HepG2 (cell line): ENCODE results near the gene EPB41L2. TPM values are rescaled to one million over a fixed set of nuclear protein-coding genes. Genes with fewer than 3 reads are reported as not detected.
A peak's percentile ranks its signal among the peaks of the same experiment; 100 is the strongest.

ENCODE experiments used
- ATAC-seq: fragments of 200-7000 bp; cut with Tn5 transposase; 3 replicates; pipeline ENCODE4 v1.9.1; 2020; ENCODE audit warnings: mild to moderate bottlenecking, moderate library complexity
- BruUV-seq: library from RNA; stranded (reverse); fragments of 400-500 nt; replicated peaks from 2 replicates; lab custom pipeline; 2021; lab: Mats Ljungman, UMichigan
- CTCF ChIA-PET: fragments of 300-600 bp; formaldehyde crosslinking; extraction: SDS; loops from one replicate; lab custom pipeline; 2021; ENCODE audit warnings: low total read pairs, inconsistent platforms, low intra/inter-chr PET ratio; lab: Yijun Ruan, JAX
- POLR2A ChIA-PET: fragments of 350-600 bp; sonication (Branson Sonifier 250); formaldehyde crosslinking; loops from one replicate; lab custom pipeline; 2020; ENCODE audit warnings: antibody characterized with exemption, inconsistent platforms; lab: Yijun Ruan, JAX
- DNase-seq: peaks from one replicate; pipeline ENCODE4 v3.0.0-alpha.2; 2015; ENCODE audit warnings: low spot score
- FAIRE-seq: peaks from 3 replicates; lab custom pipeline; 2011; peaks lifted over from hg19 to GRCh38; lab: Jason Lieb, UNC
- H2AFZ ChIP-seq: one replicate; pipeline ENCODE4 v1.6.1; 2011; ENCODE audit warnings: low read length, inconsistent platforms
- H3K27ac ChIP-seq: fragments of 300-600 bp; 3 replicates; pipeline ENCODE4 v1.8.0; 2011; ENCODE audit warnings: mixed run types, mild to moderate bottlenecking, mixed read lengths, low read length, inconsistent platforms; ENCODE audit not compliant: insufficient read depth; ENCODE audit errors: extremely low read length
- H3K27me3 ChIP-seq, 2 experiments: fragments of 200-600 bp in 1 of 2; 2 replicates in 1 of 2; 3 replicates in 1 of 2; pipeline versions ENCODE4 v1.6.0 to v1.8.0; 2011; ENCODE audit warnings: low read length in 2 of 2, mild to moderate bottlenecking in 2 of 2, moderate library complexity in 2 of 2, inconsistent platforms in 1 of 2; ENCODE audit not compliant: insufficient read depth in 2 of 2, control insufficient read depth in 1 of 2
- H3K36me3 ChIP-seq, 2 experiments: fragments of 200-600 bp in 1 of 2; replicated peaks in 1 of 2; 2 replicates in 1 of 2; 3 replicates in 1 of 2; pipeline versions ENCODE4 v1.5.1 to v1.8.0; 2011; ENCODE audit warnings: low read length in 2 of 2, inconsistent platforms in 1 of 2; ENCODE audit not compliant: insufficient read depth in 2 of 2, control insufficient read depth in 1 of 2
- H3K4me1 ChIP-seq: 2 replicates; pipeline ENCODE4 v1.5.1; 2012; ENCODE audit warnings: low read length, inconsistent platforms; ENCODE audit not compliant: insufficient read depth
- H3K4me2 ChIP-seq: 2 replicates; pipeline ENCODE4 v1.6.0; 2011; ENCODE audit warnings: low read depth, low read length, inconsistent platforms
- H3K4me3 ChIP-seq, 3 experiments: fragments of 200-600 bp in 1 of 3; sonication (generic), shearing (Covaris generic) in 1 of 3; replicated peaks in 1 of 3; 2 replicates each; pipeline ENCODE4 v1.5.1; 2011 to 2016; ENCODE audit warnings: low read length in 3 of 3, inconsistent platforms in 2 of 3, low read depth in 2 of 3, mild to moderate bottlenecking in 2 of 3, control low read depth in 1 of 3, mixed read lengths in 1 of 3; ENCODE audit not compliant: insufficient read depth in 1 of 3
- H3K79me2 ChIP-seq: one replicate; pipeline ENCODE4 v1.6.1; 2011; ENCODE audit warnings: low read length, inconsistent platforms; ENCODE audit not compliant: insufficient read depth
- H3K9ac ChIP-seq: 2 replicates; pipeline ENCODE4 v1.6.0; 2011; ENCODE audit warnings: mild to moderate bottlenecking, low read depth, low read length, inconsistent platforms; ENCODE audit not compliant: insufficient read depth
- H3K9me3 ChIP-seq: 2 replicates; pipeline ENCODE4 v1.5.1; 2012; ENCODE audit warnings: mild to moderate bottlenecking, low read length
- H4K20me1 ChIP-seq: 2 replicates; pipeline ENCODE4 v1.6.0; 2011; ENCODE audit warnings: inconsistent platforms, mild to moderate bottlenecking, low read length, moderate library complexity; ENCODE audit not compliant: insufficient read depth
- ATM ChIP-seq: fragments of 450-650 bp; IDR thresholded peaks from 2 replicates; pipeline ENCODE4 v1.7.1; 2017; ENCODE audit warnings: mild to moderate bottlenecking, borderline replicate concordance
- BCL6 ChIP-seq: IDR thresholded peaks from 2 replicates; pipeline ENCODE4 v1.6.1; 2016; ENCODE audit warnings: missing genetic modification reagents, missing compliant biosample characterization
- CEBPG ChIP-seq: IDR thresholded peaks from 2 replicates; pipeline ENCODE4 v1.6.1; 2016
- FOSL1 ChIP-seq: sonication (generic); formaldehyde crosslinking; IDR thresholded peaks from 2 replicates; pipeline ENCODE4 v1.9.0; 2021; ENCODE audit warnings: missing genetic modification reagents, borderline replicate concordance
- FOXK2 ChIP-seq: fragments of 450-650 bp; IDR thresholded peaks from 2 replicates; pipeline ENCODE4 v1.6.1; 2016
- KLF16 ChIP-seq, 2 experiments: sonication (generic) in 1 of 2; formaldehyde crosslinking in 1 of 2; IDR thresholded peaks; 2 replicates each; pipeline versions ENCODE4 v1.6.1 to v1.8.0; 2016 to 2023; ENCODE audit warnings: missing genetic modification reagents in 2 of 2, missing compliant biosample characterization in 1 of 2
- NR2F2 ChIP-seq: IDR thresholded peaks from 2 replicates; pipeline ENCODE4 v1.6.1; 2012; ENCODE audit warnings: low read depth, inconsistent platforms, borderline replicate concordance
- POGZ ChIP-seq: sonication (generic); formaldehyde crosslinking; IDR thresholded peaks from 2 replicates; pipeline ENCODE4 v1.4.0; 2020; ENCODE audit warnings: mild to moderate bottlenecking, missing genetic modification reagents
- RBFOX2 ChIP-seq: fragments of 200-400 bp; formaldehyde crosslinking; IDR thresholded peaks from 2 replicates; pipeline ENCODE4 v1.6.1; 2017; ENCODE audit warnings: low read depth, mild to moderate bottlenecking, low read length
- RXRB ChIP-seq: IDR thresholded peaks from 2 replicates; pipeline ENCODE4 v1.6.1; 2016; ENCODE audit warnings: borderline replicate concordance, missing genetic modification reagents, missing compliant biosample characterization
- SOX5 ChIP-seq: IDR thresholded peaks from 2 replicates; pipeline ENCODE4 v1.6.1; 2016; ENCODE audit warnings: borderline replicate concordance
- ZBTB20 ChIP-seq: sonication (generic); formaldehyde crosslinking; IDR thresholded peaks from 2 replicates; pipeline ENCODE4 v1.8.1; 2023; ENCODE audit warnings: missing genetic modification reagents, low read depth, mild to moderate bottlenecking, borderline replicate concordance
- ZMYM4 ChIP-seq: sonication (generic); formaldehyde crosslinking; IDR thresholded peaks from 2 replicates; pipeline ENCODE4 v1.8.1; 2023; ENCODE audit warnings: mild to moderate bottlenecking, missing genetic modification reagents
- ZNF614 ChIP-seq: IDR thresholded peaks from 2 replicates; pipeline ENCODE4 v1.6.1; 2018; ENCODE audit warnings: missing biosample characterization, missing genetic modification reagents, inconsistent platforms, borderline replicate concordance
- WGBS: methylation state at CpG from one replicate; pipeline ENCODE4 v1.1.6; 2017; ENCODE audit warnings: low lambda C conversion rate; 5-methylcytosine and 5-hydroxymethylcytosine counted together
- in situ Hi-C: cut with HindIII; loops from 2 replicates; pipeline ENCODE4 v1.10.0; 2017; ENCODE audit warnings: low pct_unique_long_range_greater_than_20kb; ENCODE audit not compliant: extremely low pct_ligation_motif_present
- intact Hi-C: fragments of 100-400 bp; cut with micrococcal nuclease; formaldehyde crosslinking; loops from one replicate; pipeline ENCODE4 v1.10.0; 2022; ENCODE audit not compliant: unreplicated experiment
- polyA plus RNA-seq, 8 experiments: library from polyadenylated mRNA; depleted of rRNA in 3 of 8; stranded (reverse) in 7 of 8; unstranded in 1 of 8; fragments of >200 nt; fragmentation: Illumina TruSeq in 4 of 8; extraction: Trizol in 4 of 8; gene quantifications; 2 replicates each; pipeline versions ENCODE4 v1.2.1 to v1.2.3, GENCODE V29; 2011 to 2016; ENCODE audit warnings: low read depth in 4 of 8, missing spikeins in 1 of 8, mixed read lengths in 1 of 8; ENCODE audit not compliant: insufficient read depth in 1 of 8
- total RNA-seq, 5 experiments: library from RNA; depleted of rRNA; stranded (reverse); fragments of >200 nt; fragmentation: Illumina TruSeq; extraction: Trizol; gene quantifications; 2 replicates each; pipeline ENCODE4 v1.2.3, GENCODE V29; 2016; ENCODE audit warnings: low read depth in 1 of 5
- TF ChIP-seq, protein P1 (sequence below): sonication (generic); formaldehyde crosslinking; IDR thresholded peaks from 2 replicates; pipeline ENCODE4 v1.8.1; 2022; ENCODE audit warnings: low read depth, mild to moderate bottlenecking, missing genetic modification reagents
- TF ChIP-seq, protein P2 (sequence below): sonication (generic); formaldehyde crosslinking; IDR thresholded peaks from 2 replicates; pipeline ENCODE4 v1.5.0; 2020; ENCODE audit warnings: mild to moderate bottlenecking, missing genetic modification reagents, moderate library complexity
- TF ChIP-seq, protein P3 (sequence below): sonication (generic); formaldehyde crosslinking; IDR thresholded peaks from 2 replicates; pipeline ENCODE4 v1.8.0; 2022; ENCODE audit warnings: missing genetic modification reagents, mild to moderate bottlenecking, inconsistent platforms, borderline replicate concordance

EPB41L2 gene
- total and polyA plus RNA-seq, 2 of the 13 experiments (the other 11 are each of a cell fraction or from before 2014, with no cell fraction given), result 41.7 to 56.4 TPM

DNA sequence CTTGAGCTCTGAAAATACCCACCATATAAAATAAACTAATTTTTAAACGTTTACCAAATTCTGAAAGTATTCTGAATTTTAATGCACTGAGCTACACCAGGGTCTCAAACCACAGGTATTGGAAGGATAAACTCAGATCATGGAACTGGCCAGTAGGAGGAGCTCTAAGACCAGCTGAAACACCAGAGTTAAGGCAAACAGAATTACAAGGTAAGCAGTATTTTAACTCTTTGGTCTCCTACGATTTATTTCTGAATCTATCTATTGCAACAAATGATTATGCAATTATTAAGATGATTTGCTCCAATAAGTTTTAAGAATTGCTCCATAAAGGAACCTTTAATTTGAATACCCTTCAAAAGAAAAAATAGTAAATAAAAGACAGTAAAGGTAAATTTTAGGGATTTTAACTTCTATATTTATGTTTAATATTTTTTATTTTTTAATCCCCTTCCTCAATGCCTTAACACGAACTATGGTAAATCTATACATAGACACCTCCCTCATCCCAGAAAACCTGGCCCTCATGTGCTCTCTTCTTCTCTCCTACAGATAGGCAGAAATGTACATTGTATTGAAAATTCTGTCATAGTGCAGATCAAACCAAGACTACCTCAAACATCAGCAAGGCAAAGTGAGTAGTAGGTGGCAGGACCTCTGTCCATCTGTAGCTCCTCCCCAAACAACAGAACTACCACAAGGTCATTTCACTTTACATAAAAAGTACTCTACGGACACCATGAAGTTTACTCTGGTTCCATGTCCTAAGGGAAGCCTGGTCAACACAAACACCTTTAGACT lies 177.5 kb downstream of the EPB41L2 start:
- H3K4me1 ChIP-seq, result peaks cover 5% of the 10 kb centered on the region; the same call in 1 of the 2 replicates
- no peaks in the 10 kb centered on the region for H3K27me3 ChIP-seq
- WGBS, result 29% methylated on average over 4 of the region's 4 CpGs
- no peaks in the 10 kb centered on the region for H3K79me2 ChIP-seq
- in situ Hi-C loops, result loop anchor here (5.0 to 10.0 kb wide), 2 partner anchors 232 to 649 kb away; no protein-coding TSS in a partner anchor
- BruUV-seq, result no TSS peak
- DNase-seq (peak; percentile 85), ATAC-seq (peak; percentile 95), FAIRE-seq (peak; percentile 97)
- no peak overlapping the region for H3K27ac ChIP-seq
- intact Hi-C loops, result loop anchor here (1.0 to 10.0 kb wide), 6 partner anchors 47 to 649 kb away; partner anchors contain the start of gene EPB41L2
- no peak overlapping the region for H3K4me2 ChIP-seq
- POLR2A ChIA-PET, result no interaction called here
- no peaks in the 10 kb centered on the region for H3K9me3 ChIP-seq
- H2AFZ ChIP-seq, result no peak overlapping the region
- no peak overlapping the region for H3K9ac ChIP-seq
- CTCF ChIA-PET, result interaction anchor here (0.9 to 6.2 kb wide), 5 partner anchors 13 to 648 kb away, joined by 3 to 114 read pairs (median 4); no protein-coding TSS in a partner anchor
- no peak overlapping the region for H3K4me3 ChIP-seq
- no peaks in the 10 kb centered on the region for H4K20me1 ChIP-seq
- peaks cover 6 to 41% of the 10 kb centered on the region in 2 experiments for H3K36me3 ChIP-seq
- TF ChIP-seq, protein P1, sequence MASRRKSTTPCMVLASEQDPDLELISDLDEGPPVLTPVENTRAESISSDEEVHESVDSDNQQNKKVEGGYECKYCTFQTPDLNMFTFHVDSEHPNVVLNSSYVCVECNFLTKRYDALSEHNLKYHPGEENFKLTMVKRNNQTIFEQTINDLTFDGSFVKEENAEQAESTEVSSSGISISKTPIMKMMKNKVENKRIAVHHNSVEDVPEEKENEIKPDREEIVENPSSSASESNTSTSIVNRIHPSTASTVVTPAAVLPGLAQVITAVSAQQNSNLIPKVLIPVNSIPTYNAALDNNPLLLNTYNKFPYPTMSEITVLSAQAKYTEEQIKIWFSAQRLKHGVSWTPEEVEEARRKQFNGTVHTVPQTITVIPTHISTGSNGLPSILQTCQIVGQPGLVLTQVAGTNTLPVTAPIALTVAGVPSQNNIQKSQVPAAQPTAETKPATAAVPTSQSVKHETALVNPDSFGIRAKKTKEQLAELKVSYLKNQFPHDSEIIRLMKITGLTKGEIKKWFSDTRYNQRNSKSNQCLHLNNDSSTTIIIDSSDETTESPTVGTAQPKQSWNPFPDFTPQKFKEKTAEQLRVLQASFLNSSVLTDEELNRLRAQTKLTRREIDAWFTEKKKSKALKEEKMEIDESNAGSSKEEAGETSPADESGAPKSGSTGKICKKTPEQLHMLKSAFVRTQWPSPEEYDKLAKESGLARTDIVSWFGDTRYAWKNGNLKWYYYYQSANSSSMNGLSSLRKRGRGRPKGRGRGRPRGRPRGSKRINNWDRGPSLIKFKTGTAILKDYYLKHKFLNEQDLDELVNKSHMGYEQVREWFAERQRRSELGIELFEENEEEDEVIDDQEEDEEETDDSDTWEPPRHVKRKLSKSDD (CRISPR knock-in tag), result no peak
- 0 out of 2 replicates have a peak, but pooled peaks have one; percentile 33 for TF ChIP-seq RXRB (CRISPR knock-in tag)
- 0 out of 2 replicates have a peak, but pooled peaks have one; percentile 8 for TF ChIP-seq BCL6 (CRISPR knock-in tag)
- TF ChIP-seq, protein P2, sequence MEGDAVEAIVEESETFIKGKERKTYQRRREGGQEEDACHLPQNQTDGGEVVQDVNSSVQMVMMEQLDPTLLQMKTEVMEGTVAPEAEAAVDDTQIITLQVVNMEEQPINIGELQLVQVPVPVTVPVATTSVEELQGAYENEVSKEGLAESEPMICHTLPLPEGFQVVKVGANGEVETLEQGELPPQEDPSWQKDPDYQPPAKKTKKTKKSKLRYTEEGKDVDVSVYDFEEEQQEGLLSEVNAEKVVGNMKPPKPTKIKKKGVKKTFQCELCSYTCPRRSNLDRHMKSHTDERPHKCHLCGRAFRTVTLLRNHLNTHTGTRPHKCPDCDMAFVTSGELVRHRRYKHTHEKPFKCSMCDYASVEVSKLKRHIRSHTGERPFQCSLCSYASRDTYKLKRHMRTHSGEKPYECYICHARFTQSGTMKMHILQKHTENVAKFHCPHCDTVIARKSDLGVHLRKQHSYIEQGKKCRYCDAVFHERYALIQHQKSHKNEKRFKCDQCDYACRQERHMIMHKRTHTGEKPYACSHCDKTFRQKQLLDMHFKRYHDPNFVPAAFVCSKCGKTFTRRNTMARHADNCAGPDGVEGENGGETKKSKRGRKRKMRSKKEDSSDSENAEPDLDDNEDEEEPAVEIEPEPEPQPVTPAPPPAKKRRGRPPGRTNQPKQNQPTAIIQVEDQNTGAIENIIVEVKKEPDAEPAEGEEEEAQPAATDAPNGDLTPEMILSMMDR (CRISPR knock-in tag), result peak; percentile 91
- TF ChIP-seq SOX5 (CRISPR knock-in tag), result 0 out of 2 replicates have a peak, but pooled peaks have one; percentile 26
- TF ChIP-seq, protein P3, sequence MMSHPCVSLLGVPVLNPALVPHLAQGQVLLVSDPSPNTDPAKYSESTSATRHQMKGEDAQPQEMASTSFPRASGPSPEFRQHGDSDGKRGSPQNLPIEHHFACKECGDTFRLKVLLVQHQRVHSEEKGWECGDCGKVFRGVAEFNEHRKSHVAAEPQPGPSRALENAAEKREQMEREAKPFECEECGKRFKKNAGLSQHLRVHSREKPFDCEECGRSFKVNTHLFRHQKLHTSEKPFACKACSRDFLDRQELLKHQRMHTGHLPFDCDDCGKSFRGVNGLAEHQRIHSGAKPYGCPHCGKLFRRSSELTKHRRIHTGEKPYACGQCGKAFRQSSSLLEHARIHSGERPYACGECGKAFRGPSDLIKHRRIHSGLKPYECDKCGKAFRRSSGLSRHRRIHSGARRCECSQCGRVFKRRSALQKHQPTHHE (CRISPR knock-in tag), result no peak
- TF ChIP-seq ZBTB20 (CRISPR knock-in tag), result no peak
- no peak for TF ChIP-seq POGZ (CRISPR knock-in tag)
- TF ChIP-seq KLF16 (CRISPR knock-in tag; IDR thresholded peaks at IDR 0.05), result 0 out of 4 replicates have a peak, but pooled peaks of 1 of the 2 experiments have one; percentile 25
- TF ChIP-seq RBFOX2, result no peak
- TF ChIP-seq NR2F2, result peak; percentile 21; the same call in 1 of the 2 replicates
- TF ChIP-seq FOXK2, result no peak
- TF ChIP-seq ATM, result no peak
- TF ChIP-seq ZMYM4, result 0 out of 2 replicates have a peak, but pooled peaks have one; percentile 38
- no peak for TF ChIP-seq ZNF614 (CRISPR knock-in tag)
- no peak for TF ChIP-seq FOSL1
- peak; percentile 58 for TF ChIP-seq CEBPG (CRISPR knock-in tag)
